Measurements from ENCODE around the gene CIAO1.

CIAO1 gene

DNA sequence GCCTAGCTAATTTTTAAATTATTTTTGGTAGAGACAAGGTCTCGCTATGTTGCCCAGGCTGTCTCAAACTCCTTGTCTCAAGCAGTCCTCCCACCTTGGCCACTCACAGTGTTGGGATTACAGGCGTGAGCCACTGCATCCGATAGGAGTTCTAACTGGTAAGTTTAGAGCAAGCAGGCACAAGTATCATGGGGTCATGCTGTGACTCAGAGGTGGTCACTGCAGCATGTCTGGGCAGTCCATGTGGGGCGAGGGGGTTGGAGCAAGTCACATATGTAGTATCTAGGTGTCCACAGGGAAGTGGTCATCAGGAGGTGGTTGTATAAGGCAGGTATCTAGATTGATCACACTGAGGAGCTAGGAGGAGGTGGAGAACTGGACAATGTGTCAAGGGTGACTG, 34.7 kb upstream of the CIAO1 start:
- H3K27ac ChIP-seq, result no peak overlapping the region
- H2AFZ ChIP-seq, result no peak overlapping the region
- no peak overlapping the region for H3K9ac ChIP-seq
- no peaks in the 10 kb centered on the region for H3K36me3 ChIP-seq (ENCODE audit: control insufficient read depth, insufficient read depth, low read length)
- peaks cover 15% of the 10 kb centered on the region for H3K79me2 ChIP-seq
- H3K9me3 ChIP-seq (ENCODE audit: control insufficient read depth, low read length), result no peaks in the 10 kb centered on the region
- no peaks in the 10 kb centered on the region for H3K27me3 ChIP-seq (ENCODE audit: control insufficient read depth, insufficient read depth, low read length)
- no peak overlapping the region for H3K4me3 ChIP-seq (ENCODE audit: low read depth, low read length)
- H3K4me1 ChIP-seq, result no peaks in the 10 kb centered on the region
- TF ChIP-seq, protein P1, sequence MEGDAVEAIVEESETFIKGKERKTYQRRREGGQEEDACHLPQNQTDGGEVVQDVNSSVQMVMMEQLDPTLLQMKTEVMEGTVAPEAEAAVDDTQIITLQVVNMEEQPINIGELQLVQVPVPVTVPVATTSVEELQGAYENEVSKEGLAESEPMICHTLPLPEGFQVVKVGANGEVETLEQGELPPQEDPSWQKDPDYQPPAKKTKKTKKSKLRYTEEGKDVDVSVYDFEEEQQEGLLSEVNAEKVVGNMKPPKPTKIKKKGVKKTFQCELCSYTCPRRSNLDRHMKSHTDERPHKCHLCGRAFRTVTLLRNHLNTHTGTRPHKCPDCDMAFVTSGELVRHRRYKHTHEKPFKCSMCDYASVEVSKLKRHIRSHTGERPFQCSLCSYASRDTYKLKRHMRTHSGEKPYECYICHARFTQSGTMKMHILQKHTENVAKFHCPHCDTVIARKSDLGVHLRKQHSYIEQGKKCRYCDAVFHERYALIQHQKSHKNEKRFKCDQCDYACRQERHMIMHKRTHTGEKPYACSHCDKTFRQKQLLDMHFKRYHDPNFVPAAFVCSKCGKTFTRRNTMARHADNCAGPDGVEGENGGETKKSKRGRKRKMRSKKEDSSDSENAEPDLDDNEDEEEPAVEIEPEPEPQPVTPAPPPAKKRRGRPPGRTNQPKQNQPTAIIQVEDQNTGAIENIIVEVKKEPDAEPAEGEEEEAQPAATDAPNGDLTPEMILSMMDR (IDR thresholded peaks at IDR 0.05), result no peak
- no peak overlapping the region for H3K4me2 ChIP-seq (ENCODE audit: low read length)

- no peaks in the 10 kb centered on the region for H3K4me1 ChIP-seq
- no peak overlapping the region for H3K4me2 ChIP-seq (ENCODE audit: low read length)
- H3K9ac ChIP-seq, result no peak overlapping the region
- no peaks in the 10 kb centered on the region for H3K36me3 ChIP-seq (ENCODE audit: control insufficient read depth, insufficient read depth, low read length)
- TF ChIP-seq, protein P1 (IDR thresholded peaks at IDR 0.05), result no peak
- H2AFZ ChIP-seq, result no peak overlapping the region
- no peaks in the 10 kb centered on the region for H3K9me3 ChIP-seq (ENCODE audit: control insufficient read depth, low read length)
- H3K27ac ChIP-seq, result no peak overlapping the region
- H3K27me3 ChIP-seq (ENCODE audit: control insufficient read depth, insufficient read depth, low read length), result no peaks in the 10 kb centered on the region
- H3K79me2 ChIP-seq, result peaks cover 18% of the 10 kb centered on the region
- H3K4me3 ChIP-seq (ENCODE audit: low read depth, low read length), result no peak overlapping the region
Measured at GRCh38 chr2:96233436-96233835, 32.6 kb upstream of the CIAO1 start.

DNA sequence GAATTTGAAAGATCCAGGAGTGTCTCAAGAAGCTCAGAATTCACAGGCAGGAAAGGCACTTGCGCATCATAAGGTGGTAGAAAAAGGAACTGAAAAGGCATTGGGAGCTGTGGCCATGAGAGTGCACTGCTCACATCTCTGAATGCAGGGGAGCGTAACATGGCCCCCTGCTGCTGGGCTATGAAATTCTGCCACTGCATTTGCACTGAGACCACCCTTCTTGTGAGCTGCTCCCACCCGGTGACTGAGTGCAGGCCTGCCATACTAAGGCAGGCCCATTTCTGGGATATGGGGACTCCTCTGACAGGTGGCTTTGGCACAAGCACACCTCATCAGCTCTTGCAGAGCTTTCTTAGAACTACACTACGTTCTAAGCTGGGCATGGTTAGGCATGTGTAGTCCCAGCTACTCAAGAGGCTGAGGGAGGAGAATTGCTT, 32.1 kb upstream of the CIAO1 start:
- Histone ChIP-seq H3K4me1 (no peaks in the 10 kb centered on the region), H3K4me2 (ENCODE audit: low read length) (no peak overlapping the region), H3K9me3 (ENCODE audit: control insufficient read depth, low read length) (no peaks in the 10 kb centered on the region), H3K9ac (no peak overlapping the region), H3K27me3 (ENCODE audit: control insufficient read depth, insufficient read depth, low read length) (no peaks in the 10 kb centered on the region), H3K36me3 (ENCODE audit: control insufficient read depth, insufficient read depth, low read length) (no peaks in the 10 kb centered on the region), H3K79me2 (peaks cover 18% of the 10 kb centered on the region), H2AFZ (no peak overlapping the region), H3K4me3 (ENCODE audit: low read depth, low read length) (no peak overlapping the region), H3K27ac (no peak overlapping the region)
- TF ChIP-seq, protein P1 (IDR thresholded peaks at IDR 0.05), result no peak

DNA sequence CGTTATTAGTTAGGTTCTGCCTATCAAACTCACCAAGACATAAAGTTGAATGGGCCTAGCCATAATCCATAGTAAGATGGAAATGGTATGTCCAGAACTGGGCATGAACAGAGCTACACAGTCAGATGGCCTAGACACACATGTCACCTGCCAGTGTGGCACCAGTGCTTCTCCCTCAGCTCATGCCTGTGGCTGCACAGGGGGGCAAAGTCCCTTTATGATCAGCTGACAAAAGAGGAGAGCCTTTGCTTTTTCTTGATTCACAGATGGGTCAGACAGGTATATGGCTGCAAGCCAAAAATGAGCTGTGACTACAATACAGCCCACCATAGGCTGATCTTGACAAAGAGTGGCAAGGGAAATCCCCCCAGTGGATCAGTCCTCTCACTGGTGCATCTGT, 29.1 kb upstream of the CIAO1 start:
- TF ChIP-seq, protein P1 (IDR thresholded peaks at IDR 0.05), result no peak
- Histone ChIP-seq H3K36me3 (ENCODE audit: control insufficient read depth, insufficient read depth, low read length) (no peaks in the 10 kb centered on the region), H3K4me3 (ENCODE audit: low read depth, low read length) (no peak overlapping the region), H3K4me2 (ENCODE audit: low read length) (no peak overlapping the region), H3K27me3 (ENCODE audit: control insufficient read depth, insufficient read depth, low read length) (no peaks in the 10 kb centered on the region), H3K79me2 (peaks cover 22% of the 10 kb centered on the region), H3K9me3 (ENCODE audit: control insufficient read depth, low read length) (no peaks in the 10 kb centered on the region), H3K27ac (no peak overlapping the region), H2AFZ (no peak overlapping the region), H3K4me1 (no peaks in the 10 kb centered on the region), H3K9ac (no peak overlapping the region)

GRCh38 chr2:96238266-96238665, 27.8 kb upstream of the CIAO1 start:
- H3K27ac ChIP-seq, result no peak overlapping the region
- H3K79me2 ChIP-seq, result peaks cover 18% of the 10 kb centered on the region
- H2AFZ ChIP-seq, result no peak overlapping the region
- H3K4me2 ChIP-seq (ENCODE audit: low read length), result no peak overlapping the region
- no peak overlapping the region for H3K4me3 ChIP-seq (ENCODE audit: low read depth, low read length)
- no peaks in the 10 kb centered on the region for H3K4me1 ChIP-seq
- no peak overlapping the region for H3K9ac ChIP-seq
- TF ChIP-seq, protein P1 (IDR thresholded peaks at IDR 0.05), result no peak
- no peaks in the 10 kb centered on the region for H3K9me3 ChIP-seq (ENCODE audit: control insufficient read depth, low read length)
- no peaks in the 10 kb centered on the region for H3K36me3 ChIP-seq (ENCODE audit: control insufficient read depth, insufficient read depth, low read length)
- no peaks in the 10 kb centered on the region for H3K27me3 ChIP-seq (ENCODE audit: control insufficient read depth, insufficient read depth, low read length)

All from parathyroid adenoma (tissue), 2 donors.